Keratinocyte (primary cell): ENCODE measurements around the gene EFTUD2. TPM values are rescaled to one million over a fixed set of nuclear protein-coding genes. Genes with fewer than 3 reads are reported as not detected.

Experiments
- DNase-seq: peaks from one replicate; pipeline ENCODE4 v3.0.0-alpha.2; 2011; ENCODE audit warnings: low read depth, missing footprints, low spot score
- FAIRE-seq: peaks from 2 replicates; lab custom pipeline; 2011; peaks lifted over from hg19 to GRCh38; lab: Jason Lieb, UNC
- H2AFZ ChIP-seq: 2 replicates; pipeline ENCODE4 v1.6.0; 2012; ENCODE audit warnings: low read length, control low read depth, inconsistent platforms; ENCODE audit not compliant: control insufficient read depth
- H3K27ac ChIP-seq: 2 replicates; pipeline ENCODE4 v1.5.1; 2011; ENCODE audit warnings: low read length; ENCODE audit not compliant: control insufficient read depth, insufficient read depth
- H3K27me3 ChIP-seq: 3 replicates; pipeline ENCODE4 v1.6.0; 2011; ENCODE audit warnings: low read length; ENCODE audit not compliant: control insufficient read depth, insufficient read depth; ENCODE audit errors: extremely low read depth
- H3K36me3 ChIP-seq, 2 experiments: 2 replicates in 1 of 2; 3 replicates in 1 of 2; pipeline ENCODE4 v1.5.1; 2011; ENCODE audit warnings: low read length in 2 of 2, mild to moderate bottlenecking in 1 of 2; ENCODE audit not compliant: control insufficient read depth in 2 of 2, insufficient read depth in 2 of 2; ENCODE audit errors: extremely low read depth in 1 of 2
- H3K4me1 ChIP-seq: 3 replicates; pipeline ENCODE4 v1.5.1; 2011; ENCODE audit warnings: low read length; ENCODE audit not compliant: control insufficient read depth, insufficient read depth; ENCODE audit errors: extremely low read depth
- H3K4me2 ChIP-seq: 3 replicates; pipeline ENCODE4 v1.6.0; 2011; ENCODE audit warnings: low read depth, low read length; ENCODE audit not compliant: control insufficient read depth, insufficient read depth; ENCODE audit errors: extremely low read depth
- H3K4me3 ChIP-seq, 3 experiments: fragments of 200-600 bp in 1 of 3; sonication (generic) in 1 of 3; 2 replicates in 2 of 3; 3 replicates in 1 of 3; pipeline ENCODE4 v1.5.1; 2011 to 2016; ENCODE audit warnings: low read length in 3 of 3, mild to moderate bottlenecking in 3 of 3, control low read depth in 2 of 3, inconsistent platforms in 1 of 3, low read depth in 1 of 3, mixed read lengths in 1 of 3, mixed run types in 1 of 3, moderate library complexity in 1 of 3; ENCODE audit not compliant: control insufficient read depth in 2 of 3, insufficient read depth in 2 of 3; ENCODE audit errors: extremely low read depth in 1 of 3
- H3K79me2 ChIP-seq: 2 replicates; pipeline ENCODE4 v1.6.0; 2012; ENCODE audit warnings: low read length; ENCODE audit not compliant: control insufficient read depth, insufficient read depth
- H3K9ac ChIP-seq: 3 replicates; pipeline ENCODE4 v1.6.0; 2011; ENCODE audit warnings: low read length; ENCODE audit not compliant: control insufficient read depth, insufficient read depth; ENCODE audit errors: extremely low read depth
- H3K9me1 ChIP-seq: 3 replicates; pipeline ENCODE4 v1.6.0; 2011; ENCODE audit warnings: low read length; ENCODE audit not compliant: control insufficient read depth, insufficient read depth; ENCODE audit errors: extremely low read depth
- H3K9me3 ChIP-seq: 2 replicates; pipeline ENCODE4 v1.5.1; 2012; ENCODE audit warnings: low read depth, low read length; ENCODE audit not compliant: control insufficient read depth
- H4K20me1 ChIP-seq: 3 replicates; pipeline ENCODE4 v1.6.0; 2011; ENCODE audit warnings: low read length; ENCODE audit not compliant: control insufficient read depth, insufficient read depth; ENCODE audit errors: extremely low read depth
- CTCF ChIP-seq, 3 experiments: IDR thresholded peaks in 1 of 3; conservative IDR thresholded peaks in 1 of 3; optimal IDR thresholded peaks in 1 of 3; 2 replicates in 2 of 3; 3 replicates in 1 of 3; pipeline versions ENCODE3 to v1.5.1; 2011; ENCODE audit warnings: low read length in 3 of 3, mild to moderate bottlenecking in 3 of 3, moderate library complexity in 2 of 3, control low read depth in 1 of 3, inconsistent platforms in 1 of 3; ENCODE audit not compliant: insufficient read depth in 2 of 3; ENCODE audit errors: extremely low read depth in 1 of 3
- EZH2 ChIP-seq: IDR thresholded peaks from one replicate; pipeline ENCODE4 v1.6.1; 2012; ENCODE audit warnings: inconsistent platforms, mild to moderate bottlenecking, low read length, moderate library complexity
- dilution Hi-C: fragments of 300-500 bp; cut with MboI; formaldehyde crosslinking; loops from one replicate; pipeline ENCODE4 v1.7.0; 2020; ENCODE audit warnings: low sequenced_read_pairs; ENCODE audit not compliant: extremely low pct_ligation_motif_present
- polyA plus RNA-seq, 5 experiments: library from polyadenylated mRNA; depleted of rRNA in 3 of 5; stranded (reverse) in 3 of 5; stranded (forward) in 1 of 5; unstranded in 1 of 5; fragments of >200 nt; gene quantifications; 1 replicate in 1 of 5; 2 replicates in 3 of 5; 3 replicates in 1 of 5; pipeline versions ENCODE4 v1.2.1 to v1.2.3, GENCODE V29; 2011 to 2012; ENCODE audit warnings: missing spikeins in 2 of 5, low read depth in 1 of 5, low replicate concordance in 1 of 5

Gene EFTUD2
- polyA plus RNA-seq, 1 donor (not counting 4 experiments of a cell fraction or from before 2014, with no cell fraction given): 160 TPM

- H4K20me1 ChIP-seq: no peaks in the 10 kb centered on the region
- no peaks in the 10 kb centered on the region for H3K9me1 ChIP-seq
- H3K36me3 ChIP-seq: no peaks in the 10 kb centered on the region
- H3K9me3 ChIP-seq: no peaks in the 10 kb centered on the region
- dilution Hi-C loops: no loop called here
- peaks cover 25% of the 10 kb centered on the region for H3K4me1 ChIP-seq
- no peak overlapping the region for H3K9ac ChIP-seq
- peaks cover 69% of the 10 kb centered on the region for H3K79me2 ChIP-seq
- FAIRE-seq: no peak
- H2AFZ ChIP-seq: no peak overlapping the region
- H3K4me3 ChIP-seq: no peak overlapping the region
- H3K27me3 ChIP-seq: no peaks in the 10 kb centered on the region
- H3K4me2 ChIP-seq: peak overlapping the region; percentile 52
- peak overlapping the region; percentile 3 for H3K27ac ChIP-seq
- TF ChIP-seq EZH2 (no peak), CTCF (optimal IDR thresholded peaks at IDR 0.05 in 1 of 3, IDR thresholded peaks at IDR 0.05 in 1 of 3, conservative IDR thresholded peaks at IDR 0.05 in 1 of 3; ENCODE audit: extremely low read depth in 1 of 3, insufficient read depth in 2 of 3, low read length in 3 of 3) (no peak)
- DNase-seq: no peak
These were observed 41.5 kb upstream of the EFTUD2 start for GRCh38 chr17:44940768-44941167.

GRCh38 chr17:44940317-44940716, 41.1 kb upstream of the EFTUD2 start:
- no peaks in the 10 kb centered on the region for H3K9me1 ChIP-seq
- no peak overlapping the region for H3K4me3 ChIP-seq
- H3K27me3 ChIP-seq: no peaks in the 10 kb centered on the region
- no peaks in the 10 kb centered on the region for H4K20me1 ChIP-seq
- no peak overlapping the region for H2AFZ ChIP-seq
- TF ChIP-seq CTCF (optimal IDR thresholded peaks at IDR 0.05 in 1 of 3, IDR thresholded peaks at IDR 0.05 in 1 of 3, conservative IDR thresholded peaks at IDR 0.05 in 1 of 3; ENCODE audit: extremely low read depth in 1 of 3, insufficient read depth in 2 of 3, low read length in 3 of 3): no peak
- TF ChIP-seq EZH2: no peak
- dilution Hi-C loops: no loop called here
- peaks cover 67% of the 10 kb centered on the region for H3K79me2 ChIP-seq
- DNase-seq (no peak), FAIRE-seq (peak; percentile 48)
- H3K4me2 ChIP-seq: peak overlapping the region; percentile 52
- H3K27ac ChIP-seq: peak overlapping the region; percentile 3
- H3K9me3 ChIP-seq: no peaks in the 10 kb centered on the region
- H3K4me1 ChIP-seq: peaks cover 25% of the 10 kb centered on the region
- no peaks in the 10 kb centered on the region for H3K36me3 ChIP-seq
- no peak overlapping the region for H3K9ac ChIP-seq
